LNCAP (cell line): Measurements from ENCODE around the gene ADORA3.

ENCODE experiments used
- TF ChIP-seq, protein P1 (sequence below): fragments of 450-650 bp; IDR thresholded peaks from 2 replicates; pipeline ENCODE4 v1.5.1; 2017; ENCODE audit warnings: mild to moderate bottlenecking

Gene ADORA3

DNA sequence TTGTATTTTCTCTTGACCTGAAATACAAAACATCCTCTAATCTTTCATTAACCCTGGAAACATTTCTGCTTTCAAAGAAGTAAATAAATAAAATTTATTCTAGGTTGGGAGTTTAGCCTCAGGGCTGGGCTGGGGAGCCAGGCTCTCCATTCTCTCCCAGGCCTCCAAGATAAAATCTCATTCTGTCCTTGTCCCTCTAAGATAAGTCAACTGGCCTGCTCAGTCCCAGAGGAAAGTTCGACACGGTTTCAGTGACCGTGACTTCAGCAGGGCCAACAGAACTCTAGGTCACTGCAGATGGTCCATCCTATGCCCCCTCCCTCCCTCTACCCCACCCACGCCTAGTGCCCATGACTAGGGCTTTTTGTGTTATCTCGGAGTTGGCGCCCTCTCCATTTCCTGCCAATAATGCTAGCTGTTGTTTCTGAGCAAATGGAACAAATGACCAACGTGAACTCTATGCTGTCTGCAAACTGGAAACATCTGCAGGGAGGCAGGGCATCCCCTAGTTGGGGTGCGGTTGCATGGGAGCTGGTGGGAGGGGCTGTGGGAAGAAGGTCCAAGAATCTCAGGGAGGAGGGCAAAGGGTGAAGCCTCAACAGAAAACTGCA is 10.1 kb upstream of the ADORA3 start:
- TF ChIP-seq, protein P1, sequence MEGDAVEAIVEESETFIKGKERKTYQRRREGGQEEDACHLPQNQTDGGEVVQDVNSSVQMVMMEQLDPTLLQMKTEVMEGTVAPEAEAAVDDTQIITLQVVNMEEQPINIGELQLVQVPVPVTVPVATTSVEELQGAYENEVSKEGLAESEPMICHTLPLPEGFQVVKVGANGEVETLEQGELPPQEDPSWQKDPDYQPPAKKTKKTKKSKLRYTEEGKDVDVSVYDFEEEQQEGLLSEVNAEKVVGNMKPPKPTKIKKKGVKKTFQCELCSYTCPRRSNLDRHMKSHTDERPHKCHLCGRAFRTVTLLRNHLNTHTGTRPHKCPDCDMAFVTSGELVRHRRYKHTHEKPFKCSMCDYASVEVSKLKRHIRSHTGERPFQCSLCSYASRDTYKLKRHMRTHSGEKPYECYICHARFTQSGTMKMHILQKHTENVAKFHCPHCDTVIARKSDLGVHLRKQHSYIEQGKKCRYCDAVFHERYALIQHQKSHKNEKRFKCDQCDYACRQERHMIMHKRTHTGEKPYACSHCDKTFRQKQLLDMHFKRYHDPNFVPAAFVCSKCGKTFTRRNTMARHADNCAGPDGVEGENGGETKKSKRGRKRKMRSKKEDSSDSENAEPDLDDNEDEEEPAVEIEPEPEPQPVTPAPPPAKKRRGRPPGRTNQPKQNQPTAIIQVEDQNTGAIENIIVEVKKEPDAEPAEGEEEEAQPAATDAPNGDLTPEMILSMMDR, result no peak

GRCh38 chr1:111512931-111513330 is 9.5 kb upstream of the ADORA3 start:
- TF ChIP-seq, protein P1, result no peak

DNA sequence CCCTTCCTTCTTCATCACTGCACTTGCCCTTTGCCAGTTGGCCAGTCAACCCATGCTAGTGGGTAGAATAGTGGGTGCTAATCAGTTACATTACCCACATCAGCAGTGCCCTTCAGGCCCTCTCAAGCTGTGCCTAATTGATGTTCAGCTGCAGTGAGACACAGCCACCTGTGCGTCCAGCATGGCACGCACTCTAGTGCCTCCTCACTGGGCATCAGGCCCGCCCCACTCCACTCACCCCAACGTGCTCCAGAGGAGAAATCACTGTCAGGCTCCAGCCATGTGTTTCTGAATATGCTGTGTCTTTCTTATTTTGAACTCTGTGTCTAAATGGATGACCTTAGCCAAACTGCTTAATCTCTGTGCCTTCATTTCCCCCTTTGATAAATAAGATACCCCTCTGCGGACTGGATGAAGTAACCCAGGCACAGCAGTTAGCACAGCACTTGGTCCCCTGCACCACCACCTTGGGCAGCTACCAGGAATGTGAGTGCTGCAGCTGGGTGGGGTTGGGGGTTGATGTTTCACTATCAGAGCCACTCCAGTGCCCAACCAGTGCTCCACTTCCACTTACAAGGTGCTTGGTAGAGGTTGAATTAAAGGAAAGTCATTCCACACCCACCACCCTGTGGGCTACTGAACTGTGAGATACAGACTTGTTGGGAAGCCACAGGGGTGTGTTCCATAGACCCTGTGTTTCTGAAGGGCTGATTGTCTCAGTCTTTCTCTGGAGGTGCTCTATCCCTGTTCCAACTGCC is 8.9 kb upstream of the ADORA3 start:
- TF ChIP-seq, protein P1, result no peak

GRCh38 chr1:111511370-111511769 is 7.9 kb upstream of the ADORA3 start:
- TF ChIP-seq, protein P1, result no peak

DNA sequence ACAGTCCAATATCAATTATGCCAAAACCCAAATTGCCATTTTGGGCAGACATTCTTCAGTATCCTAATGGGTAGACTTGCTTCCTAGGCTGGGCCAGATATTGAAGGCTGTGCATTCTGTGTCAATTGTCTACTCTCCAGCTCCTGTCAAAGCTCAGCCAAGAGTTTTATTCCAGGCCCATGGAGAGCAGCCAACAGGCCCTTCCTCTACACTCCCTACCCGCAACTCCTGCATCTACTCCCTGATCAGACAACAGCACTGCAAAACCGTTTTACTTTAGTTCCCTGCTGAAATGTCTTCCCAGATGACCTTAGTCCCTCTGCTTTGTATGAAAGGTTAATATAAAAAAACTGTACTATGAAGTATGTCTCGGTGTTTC is 6.6 kb upstream of the ADORA3 start:
- TF ChIP-seq, protein P1, result no peak

- TF ChIP-seq, protein P1, result no peak
These were observed 4.2 kb upstream of the ADORA3 start for GRCh38 chr1:111507411-111508201.

DNA sequence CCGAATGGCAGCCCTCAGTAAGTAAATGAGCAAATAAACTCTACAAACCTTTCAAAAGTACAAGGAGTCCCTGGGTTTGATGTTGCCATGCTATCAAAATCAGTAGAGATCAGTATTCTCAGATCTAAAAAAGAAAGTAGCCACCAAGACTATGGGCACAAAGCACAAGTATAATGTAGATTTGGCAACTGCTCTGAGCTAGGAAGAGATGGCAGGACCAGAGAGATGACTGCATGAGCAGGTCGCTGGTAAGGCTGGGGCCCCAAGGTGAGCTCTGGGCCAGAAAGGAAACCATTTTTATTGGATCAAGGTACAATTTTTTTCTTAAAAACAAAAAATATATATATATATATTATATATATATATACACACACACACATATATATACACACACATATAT is 3.1 kb upstream of the ADORA3 start:
- TF ChIP-seq, protein P1, result no peak
